K562 (cell line): ENCODE results near the gene GRIK2. TPM values are rescaled to one million over a fixed set of nuclear protein-coding genes. Genes with fewer than 3 reads are reported as not detected.

Experiments
- ATAC-seq: fragments of 200-7000 bp; cut with Tn5 transposase; 3 replicates; pipeline ENCODE4 v1.9.1; 2020; ENCODE audit warnings: moderate library complexity
- BruUV-seq: library from RNA; stranded (reverse); fragments of 400-500 nt; replicated peaks from 2 replicates; lab custom pipeline; 2021; lab: Mats Ljungman, UMichigan
- CTCF ChIA-PET: fragments of 300-600 bp; formaldehyde crosslinking; extraction: SDS; loops from one replicate; lab custom pipeline; 2021; ENCODE audit warnings: low intra/inter-chr PET ratio; lab: Yijun Ruan, JAX
- POLR2A ChIA-PET: fragments of 300-600, 350-650 bp; sonication (Branson Sonifier 250); formaldehyde crosslinking; extraction: SDS; loops from one replicate; lab custom pipeline; 2021; ENCODE audit warnings: antibody characterized with exemption, inconsistent platforms; lab: Yijun Ruan, JAX
- DNase-seq, 4 experiments: peaks; one replicate each; pipeline versions ENCODE4 v3.0.0 to v3.0.0-alpha.2; 2011 to 2018; ENCODE audit warnings: low spot score in 3 of 4, mixed read lengths in 3 of 4; ENCODE audit errors: extremely low read depth in 1 of 4
- FAIRE-seq: peaks from 2 replicates; lab custom pipeline; 2011; peaks lifted over from hg19 to GRCh38; lab: Jason Lieb, UNC
- H2AFZ ChIP-seq: 2 replicates; pipeline ENCODE4 v1.6.0; 2011; ENCODE audit warnings: low read depth, low read length, control low read depth, inconsistent platforms
- H3K27ac ChIP-seq: fragments of 200-600 bp; 3 replicates; pipeline ENCODE4 v1.8.0; 2011; ENCODE audit warnings: low read depth, mild to moderate bottlenecking, control low read depth, inconsistent platforms, low read length, moderate library complexity, mixed read lengths; ENCODE audit errors: extremely low read depth
- H3K27me3 ChIP-seq, 2 experiments: fragments of 300-600 bp in 1 of 2; 2 replicates in 1 of 2; 3 replicates in 1 of 2; pipeline versions ENCODE4 v1.6.0 to v1.8.0; 2011; ENCODE audit warnings: inconsistent platforms in 2 of 2, low read length in 2 of 2, mild to moderate bottlenecking in 1 of 2, mixed read lengths in 1 of 2, moderate library complexity in 1 of 2; ENCODE audit not compliant: control insufficient read depth in 2 of 2, insufficient read depth in 2 of 2
- H3K36me3 ChIP-seq: fragments of 300-600 bp; 3 replicates; pipeline ENCODE4 v1.8.0; 2011; ENCODE audit warnings: mild to moderate bottlenecking, low read length, inconsistent platforms; ENCODE audit not compliant: control insufficient read depth, insufficient read depth
- H3K4me1 ChIP-seq, 2 experiments: fragments of 200-600 bp in 1 of 2; replicated peaks in 1 of 2; 2 replicates in 1 of 2; 3 replicates in 1 of 2; pipeline versions ENCODE4 v1.5.1 to v1.8.0; 2011; ENCODE audit warnings: inconsistent platforms in 2 of 2, low read length in 2 of 2, mild to moderate bottlenecking in 1 of 2, mixed read lengths in 1 of 2, moderate library complexity in 1 of 2; ENCODE audit not compliant: control insufficient read depth in 2 of 2, insufficient read depth in 2 of 2
- H3K4me2 ChIP-seq: 2 replicates; pipeline ENCODE4 v1.6.1; 2011; ENCODE audit warnings: low read length, control low read depth, inconsistent platforms, mixed read lengths; ENCODE audit not compliant: insufficient read depth
- H3K4me3 ChIP-seq: fragments of 200-600 bp; sonication (generic), shearing (Covaris generic); 2 replicates; pipeline ENCODE4 v1.5.1; 2016; ENCODE audit warnings: control low read depth, inconsistent platforms
- H3K79me2 ChIP-seq: fragments of 200-600 bp; 3 replicates; pipeline ENCODE4 v1.8.0; 2011; ENCODE audit warnings: low read length, inconsistent platforms; ENCODE audit not compliant: control insufficient read depth, insufficient read depth
- H3K9ac ChIP-seq, 2 experiments: 2 replicates each; pipeline versions ENCODE4 v1.6.0 to v1.6.1; 2011; ENCODE audit warnings: low read depth in 2 of 2, low read length in 2 of 2, control low read depth in 1 of 2, inconsistent platforms in 1 of 2, mild to moderate bottlenecking in 1 of 2, mixed read lengths in 1 of 2; ENCODE audit not compliant: insufficient read depth in 1 of 2
- H3K9me1 ChIP-seq: one replicate; pipeline ENCODE4 v1.6.0; 2011; ENCODE audit warnings: inconsistent platforms, mild to moderate bottlenecking, low read length, moderate library complexity; ENCODE audit not compliant: control insufficient read depth, insufficient read depth
- H3K9me3 ChIP-seq: replicated peaks from 2 replicates; pipeline ENCODE4 v1.5.1; 2011; ENCODE audit warnings: low read depth, low read length, inconsistent platforms; ENCODE audit not compliant: control insufficient read depth, insufficient read depth
- H4K20me1 ChIP-seq: replicated peaks from 2 replicates; pipeline ENCODE4 v1.6.1; 2011; ENCODE audit warnings: low read length, inconsistent platforms, mixed read lengths; ENCODE audit not compliant: control insufficient read depth, insufficient read depth
- ARHGAP35 ChIP-seq: fragments of 450-650 bp; IDR thresholded peaks from 2 replicates; pipeline ENCODE4 v1.6.1; 2018; ENCODE audit not compliant: partially characterized antibody
- ARID3A ChIP-seq: IDR thresholded peaks from 2 replicates; pipeline ENCODE4 v1.6.1; 2012; ENCODE audit warnings: low read depth, low read length, improper control_type of control experiment, borderline replicate concordance
- JUNB ChIP-seq: fragments of 450-650 bp; formaldehyde crosslinking; conservative IDR thresholded peaks from 2 replicates; pipeline ENCODE4 v1.4.0; 2020; ENCODE audit warnings: mild to moderate bottlenecking
- NR4A1 ChIP-seq, 2 experiments: fragments of 250-450 bp in 1 of 2; fragments of 450-650 bp in 1 of 2; sonication (Bioruptor Pico) in 1 of 2; IDR thresholded peaks; 2 replicates each; pipeline versions ENCODE4 v1.4.0 to v1.6.1; 2016 to 2020; ENCODE audit warnings: mild to moderate bottlenecking in 2 of 2, missing compliant biosample characterization in 1 of 2, missing genetic modification characterization in 1 of 2, moderate library complexity in 1 of 2
- PREB ChIP-seq: sonication (generic); formaldehyde crosslinking; IDR thresholded peaks from 2 replicates; pipeline ENCODE4 v1.8.1; 2023; ENCODE audit warnings: mild to moderate bottlenecking, missing genetic modification reagents
- TAF7 ChIP-seq: fragments of 450-650 bp; IDR thresholded peaks from 2 replicates; pipeline ENCODE4 v1.6.1; 2016; ENCODE audit warnings: missing genetic modification characterization, missing compliant biosample characterization
- ZKSCAN8 ChIP-seq: fragments of 200-800 bp; sonication (Bioruptor generic); IDR thresholded peaks from 2 replicates; pipeline ENCODE4 v1.6.1; 2016; ENCODE audit warnings: missing genetic modification characterization, missing compliant biosample characterization
- ZNF174 ChIP-seq: fragments of 250-450 bp; sonication (Bioruptor Pico); IDR thresholded peaks from 2 replicates; pipeline ENCODE4 v1.4.0; 2020; ENCODE audit warnings: mild to moderate bottlenecking
- ZNF347 ChIP-seq: fragments of 450-650 bp; formaldehyde crosslinking; IDR thresholded peaks from 2 replicates; pipeline ENCODE4 v1.4.0; 2020; ENCODE audit warnings: low read depth, mild to moderate bottlenecking, moderate library complexity
- ZNF354B ChIP-seq: fragments of 250-450 bp; sonication (Bioruptor Pico); IDR thresholded peaks from 2 replicates; pipeline ENCODE4 v1.4.0; 2020
- ZNF518B ChIP-seq: fragments of 250-450 bp; sonication (Bioruptor Pico); IDR thresholded peaks from 2 replicates; pipeline ENCODE4 v1.5.0; 2021; ENCODE audit warnings: mild to moderate bottlenecking, moderate library complexity
- WGBS: fragments of 100-300 bp; shearing (Covaris generic); methylation state at CpG from one replicate; pipeline ENCODE4 v1.1.6; 2016; ENCODE audit warnings: low coverage, mixed read lengths; ENCODE audit not compliant: insufficient coverage; ENCODE audit errors: missing lambda C conversion rate; 5-methylcytosine and 5-hydroxymethylcytosine counted together
- in situ Hi-C: fragments of 300-500 bp; cut with MboI; formaldehyde crosslinking; loops from 4 replicates; pipeline ENCODE4 v1.15.0; 2018; ENCODE audit warnings: inconsistent platforms, mixed read lengths
- intact Hi-C: fragments of 100-400 bp; cut with micrococcal nuclease; formaldehyde crosslinking; loops from 2 replicates; pipeline ENCODE4 v1.14.2; 2022
- polyA plus RNA-seq, 8 experiments: library from polyadenylated mRNA; depleted of rRNA in 4 of 8; stranded (reverse) in 5 of 8; unstranded in 3 of 8; fragments of >200 nt; fragmentation: Nextera tagmentation in 2 of 8; fragmentation: Illumina TruSeq in 1 of 8; extraction: Ambion mirVana in 2 of 8; extraction: Trizol in 1 of 8; gene quantifications; 2 replicates each; pipeline versions ENCODE4 v1.2.1 to v1.2.3, GENCODE V29; 2011 to 2014; ENCODE audit warnings: inconsistent platforms in 1 of 8, missing spikeins in 1 of 8
- total RNA-seq, 7 experiments: library from RNA; depleted of rRNA in 6 of 7; stranded (reverse); fragments of >200 nt in 6 of 7; fragmentation: Illumina TruSeq in 2 of 7; extraction: Trizol in 2 of 7; gene quantifications; 2 replicates each; pipeline versions ENCODE4 v1.2.1 to v1.2.3, GENCODE V29; 2011 to 2021; ENCODE audit warnings: low replicate concordance in 1 of 7
- TF ChIP-seq, protein P1 (sequence below): fragments of 250-450 bp; sonication (Bioruptor Pico); IDR thresholded peaks from 2 replicates; pipeline ENCODE4 v1.8.0; 2022; ENCODE audit warnings: moderate library complexity, mild to moderate bottlenecking, inconsistent platforms
- TF ChIP-seq, protein P2 (sequence below): fragments of 450-650 bp; formaldehyde crosslinking; IDR thresholded peaks from 2 replicates; pipeline ENCODE4 v1.4.0; 2020; ENCODE audit warnings: mild to moderate bottlenecking

Gene GRIK2
- total and polyA plus RNA-seq, 9 of the 15 experiments (the other 6 are each of a cell fraction or from before 2014, with no cell fraction given): not detected

DNA sequence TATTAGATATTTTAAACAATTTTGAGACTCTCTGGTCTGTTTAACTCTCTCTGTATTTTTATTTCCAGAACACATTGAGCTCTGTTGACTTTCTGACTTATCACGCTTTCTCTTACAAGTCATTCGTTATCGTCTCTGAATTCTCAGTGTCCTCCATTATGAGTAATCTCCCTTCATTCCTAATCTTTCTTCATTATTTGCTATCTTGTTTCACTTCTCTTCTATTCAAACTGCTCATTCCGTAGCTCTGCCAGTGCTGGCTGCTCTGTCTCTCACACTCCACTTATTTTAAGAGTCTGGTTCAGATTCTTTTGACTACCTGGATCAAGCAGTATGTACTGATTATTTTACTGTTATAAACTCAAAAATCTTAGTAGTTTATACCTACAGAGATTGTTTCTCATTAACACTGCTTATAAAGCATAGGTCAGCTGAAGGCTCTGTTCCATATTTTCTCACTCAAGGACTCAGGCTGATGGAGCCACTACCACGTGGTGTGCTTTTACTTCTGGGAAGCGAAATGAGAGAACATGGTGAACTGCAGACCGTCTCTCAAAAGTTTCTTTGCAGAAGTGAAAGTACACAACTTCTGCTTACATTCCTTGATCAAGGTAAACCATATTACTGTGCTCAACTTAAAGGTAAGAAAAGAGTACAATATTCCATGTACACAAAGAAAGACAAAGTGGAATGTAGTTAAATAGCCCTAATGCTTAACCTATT lies 485.2 kb downstream of the GRIK2 start:
- FAIRE-seq: no peak
- intact Hi-C loops (no loop called here), in situ Hi-C loops (no loop called here)
- H3K36me3 ChIP-seq: no peaks in the 10 kb centered on the region
- no peaks in the 10 kb centered on the region for H3K9me1 ChIP-seq
- no peaks in the 10 kb centered on the region for H4K20me1 ChIP-seq
- no peak for ATAC-seq
- ChIA-PET CTCF (no interaction called here), POLR2A (no interaction called here)
- H3K79me2 ChIP-seq: no peaks in the 10 kb centered on the region
- no peaks in the 10 kb centered on the region; the same call in 1 of the 2 replicates for H3K9me3 ChIP-seq
- no peak overlapping the region for H3K27ac ChIP-seq
- H3K27me3 ChIP-seq: no peaks in the 10 kb centered on the region
- H3K4me1 ChIP-seq: no peaks in the 10 kb centered on the region
- H3K4me2 ChIP-seq: no peak overlapping the region
- no peak overlapping the region for H2AFZ ChIP-seq
- no peak overlapping the region for H3K9ac ChIP-seq
- no TSS peak for BruUV-seq
- WGBS: under 1% methylated on average over 7 of the region's 7 CpGs
- no peak overlapping the region for H3K4me3 ChIP-seq
- DNase-seq: no peak
- TF ChIP-seq NR4A1 (CRISPR knock-in tag; IDR thresholded peaks at IDR 0.05): no peak
- TF ChIP-seq NR4A1 (tag; IDR thresholded peaks at IDR 0.05): no peak
- TF ChIP-seq JUNB (CRISPR knock-in tag): no peak
- TF ChIP-seq TAF7 (tag): no peak
- TF ChIP-seq ZNF354B: no peak
- TF ChIP-seq ZNF174 (CRISPR knock-in tag): no peak
- no peak for TF ChIP-seq ARHGAP35
- TF ChIP-seq ZKSCAN8 (CRISPR knock-in tag): no peak
- TF ChIP-seq PREB (CRISPR knock-in tag): no peak
- TF ChIP-seq, protein P1, sequence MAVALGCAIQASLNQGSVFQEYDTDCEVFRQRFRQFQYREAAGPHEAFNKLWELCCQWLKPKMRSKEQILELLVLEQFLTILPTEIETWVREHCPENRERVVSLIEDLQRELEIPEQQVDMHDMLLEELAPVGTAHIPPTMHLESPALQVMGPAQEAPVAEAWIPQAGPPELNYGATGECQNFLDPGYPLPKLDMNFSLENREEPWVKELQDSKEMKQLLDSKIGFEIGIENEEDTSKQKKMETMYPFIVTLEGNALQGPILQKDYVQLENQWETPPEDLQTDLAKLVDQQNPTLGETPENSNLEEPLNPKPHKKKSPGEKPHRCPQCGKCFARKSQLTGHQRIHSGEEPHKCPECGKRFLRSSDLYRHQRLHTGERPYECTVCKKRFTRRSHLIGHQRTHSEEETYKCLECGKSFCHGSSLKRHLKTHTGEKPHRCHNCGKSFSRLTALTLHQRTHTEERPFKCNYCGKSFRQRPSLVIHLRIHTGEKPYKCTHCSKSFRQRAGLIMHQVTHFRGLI: no peak
- TF ChIP-seq ZNF347 (CRISPR knock-in tag): no peak
- no peak for TF ChIP-seq ZNF518B (CRISPR knock-in tag)
- TF ChIP-seq ARID3A: no peak
- TF ChIP-seq, protein P2, sequence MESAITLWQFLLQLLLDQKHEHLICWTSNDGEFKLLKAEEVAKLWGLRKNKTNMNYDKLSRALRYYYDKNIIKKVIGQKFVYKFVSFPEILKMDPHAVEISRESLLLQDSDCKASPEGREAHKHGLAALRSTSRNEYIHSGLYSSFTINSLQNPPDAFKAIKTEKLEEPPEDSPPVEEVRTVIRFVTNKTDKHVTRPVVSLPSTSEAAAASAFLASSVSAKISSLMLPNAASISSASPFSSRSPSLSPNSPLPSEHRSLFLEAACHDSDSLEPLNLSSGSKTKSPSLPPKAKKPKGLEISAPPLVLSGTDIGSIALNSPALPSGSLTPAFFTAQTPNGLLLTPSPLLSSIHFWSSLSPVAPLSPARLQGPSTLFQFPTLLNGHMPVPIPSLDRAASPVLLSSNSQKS (CRISPR knock-in tag): no peak
